ENCODE measurements around the gene FRYL.

GRCh38 chr4:48518143-48518542 is 261.9 kb downstream of the FRYL start:
- TF ChIP-seq CTCF (conservative IDR thresholded peaks at IDR 0.05; ENCODE audit: low read depth, low read length) = no peak
- TF ChIP-seq EZH2 (IDR thresholded peaks at IDR 0.05; ENCODE audit: low read length, unreplicated experiment) = no peak

All from PC-3 (cell line).